ENCODE measurements around the gene LRBA. TPM values are rescaled to one million over a fixed set of nuclear protein-coding genes. Genes with fewer than 3 reads are reported as not detected.
"Not testable (repeated sequence)": the region's sequence is repeated elsewhere in the genome, so short reads cannot be mapped to it uniquely, and the experiment has no call there.

Gene LRBA
- polyA plus RNA-seq, 4 donors: 14.9 to 62.2 (median 19.6) TPM

DNA sequence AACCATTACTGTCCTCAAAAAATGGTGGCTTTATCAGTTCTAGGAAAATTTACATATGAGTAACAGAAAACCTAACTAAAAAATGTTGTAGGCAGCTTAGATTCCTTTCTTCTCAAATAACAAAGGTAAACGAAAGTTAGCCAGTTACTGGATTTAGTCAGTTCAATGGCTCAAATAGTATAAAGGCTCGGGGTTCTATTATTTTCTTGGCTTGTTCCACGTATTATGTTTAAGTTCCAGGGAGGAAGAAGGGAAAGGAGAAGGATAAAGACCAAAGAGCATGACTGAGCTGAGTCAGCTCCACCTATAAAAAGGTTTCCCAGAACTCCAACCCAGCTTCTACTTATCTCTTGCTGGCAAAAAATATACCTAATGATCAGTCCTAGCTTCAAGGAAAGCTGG is 474.1 kb downstream of the LRBA start:
- Histone ChIP-seq H3K4me1 (ENCODE audit: control insufficient read depth in 3 of 3, insufficient read depth in 2 of 3, low read depth in 1 of 3, low read length in 2 of 3) (no peaks in the 10 kb centered on the region), H3K36me3 (ENCODE audit: control insufficient read depth in 3 of 3, insufficient read depth in 2 of 3, low read depth in 1 of 3, low read length in 3 of 3) (no peaks in the 10 kb centered on the region), H3K9me3 (ENCODE audit: control insufficient read depth in 2 of 2, insufficient read depth in 1 of 2, low read depth in 1 of 2, low read length in 1 of 2) (no peaks in the 10 kb centered on the region), H3K27me3 (ENCODE audit: control insufficient read depth in 3 of 3, insufficient read depth in 3 of 3, low read length in 3 of 3) (no peaks in the 10 kb centered on the region), H3K4me3 (ENCODE audit: low read depth in 1 of 3, low read length in 3 of 3) (no peak overlapping the region), H3K27ac (ENCODE audit: low read depth in 1 of 3, low read length in 2 of 3) (peak overlapping the region in 1 of 3 donors; percentile 54)
- DNase-seq: peak; percentile 9 to 38
- WGBS, 3 donors: 83 to 96% (median 84%) methylated on average over 3 of the region's 3 CpGs
- no peak for FAIRE-seq

DNA sequence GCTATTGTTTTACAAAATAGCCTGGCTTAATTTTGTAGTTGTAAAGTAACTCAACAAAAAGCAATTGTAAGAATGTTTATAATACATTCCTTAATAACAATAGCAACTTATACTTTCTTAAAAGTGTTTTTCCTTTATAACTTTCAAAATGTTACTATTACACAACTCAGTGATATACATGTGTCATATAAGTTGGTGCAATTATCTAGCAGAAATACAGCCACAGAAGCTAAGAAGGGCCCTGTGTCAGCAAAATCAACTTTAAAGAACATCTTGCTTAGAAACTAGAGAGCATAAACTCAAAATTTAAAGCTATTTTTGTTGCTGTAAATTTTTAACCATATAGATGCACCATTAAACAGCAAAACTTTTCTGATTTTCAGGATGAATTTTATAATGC is 474.5 kb downstream of the LRBA start:
- Histone ChIP-seq H3K4me1 (ENCODE audit: control insufficient read depth in 3 of 3, insufficient read depth in 2 of 3, low read depth in 1 of 3, low read length in 2 of 3) (no peaks in the 10 kb centered on the region), H3K36me3 (ENCODE audit: control insufficient read depth in 3 of 3, insufficient read depth in 2 of 3, low read depth in 1 of 3, low read length in 3 of 3) (no peaks in the 10 kb centered on the region), H3K4me3 (ENCODE audit: low read depth in 1 of 3, low read length in 3 of 3) (no peak overlapping the region), H3K27ac (ENCODE audit: low read depth in 1 of 3, low read length in 2 of 3) (peak overlapping the region in 1 of 3 donors; percentile 54), H3K27me3 (ENCODE audit: control insufficient read depth in 3 of 3, insufficient read depth in 3 of 3, low read length in 3 of 3) (no peaks in the 10 kb centered on the region), H3K9me3 (ENCODE audit: control insufficient read depth in 2 of 2, insufficient read depth in 1 of 2, low read depth in 1 of 2, low read length in 1 of 2) (no peaks in the 10 kb centered on the region)
- DNase-seq: no peak
- no peak for FAIRE-seq

DNA sequence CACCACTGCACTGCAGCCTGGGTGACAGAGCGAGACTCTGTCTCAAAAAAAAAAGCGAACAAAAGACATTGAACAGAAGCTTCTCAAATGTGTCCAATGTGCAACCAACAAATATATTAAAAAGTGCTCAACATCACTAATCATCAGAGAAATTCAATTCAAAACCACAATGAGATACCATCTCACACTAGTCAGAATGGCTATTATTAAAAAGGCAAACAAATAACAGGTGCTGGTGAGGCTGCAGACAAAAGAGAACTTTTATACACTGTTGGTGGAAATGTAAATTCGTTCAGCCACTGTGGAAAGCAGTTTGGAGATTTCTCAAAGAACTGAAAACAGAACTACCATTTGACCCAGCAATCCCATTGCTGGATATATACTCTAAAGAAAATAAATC is 477.2 kb downstream of the LRBA start:
- H3K36me3 ChIP-seq (ENCODE audit: control insufficient read depth in 3 of 3, insufficient read depth in 2 of 3, low read depth in 1 of 3, low read length in 3 of 3); FAIRE-seq; H3K9me3 ChIP-seq (ENCODE audit: control insufficient read depth in 2 of 2, insufficient read depth in 1 of 2, low read depth in 1 of 2, low read length in 1 of 2); H3K27me3 ChIP-seq (ENCODE audit: control insufficient read depth in 3 of 3, insufficient read depth in 3 of 3, low read length in 3 of 3); H3K27ac ChIP-seq (ENCODE audit: low read depth in 1 of 3, low read length in 2 of 3); H3K4me1 ChIP-seq (ENCODE audit: control insufficient read depth in 3 of 3, insufficient read depth in 2 of 3, low read depth in 1 of 3, low read length in 2 of 3); DNase-seq; H3K4me3 ChIP-seq (ENCODE audit: low read depth in 1 of 3, low read length in 3 of 3): not testable (repeated sequence)
- 89 to 99% (median 92%) methylated on average over 3 of the region's 3 CpGs for WGBS, 3 donors

DNA sequence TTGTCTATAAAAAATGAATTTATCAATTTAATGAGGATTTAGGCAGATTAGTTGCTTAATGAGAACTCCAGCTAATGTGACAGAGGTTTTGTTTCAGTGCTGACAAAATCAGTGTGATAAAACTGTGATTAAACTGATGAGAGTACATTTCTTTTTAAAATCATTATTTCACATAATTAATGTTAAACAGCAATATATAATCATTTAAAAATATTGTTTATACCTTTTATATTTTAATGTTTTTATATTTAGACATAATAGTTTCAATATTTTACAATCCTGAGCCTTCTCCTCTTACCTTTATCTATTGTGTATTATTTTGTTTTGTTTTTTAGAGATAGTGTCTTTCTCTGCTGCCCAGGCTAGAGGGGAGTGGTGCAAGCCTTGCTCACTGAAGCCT is 480.3 kb downstream of the LRBA start:
- no peak overlapping the region for H3K27ac ChIP-seq (ENCODE audit: low read depth in 1 of 3, low read length in 2 of 3)

DNA sequence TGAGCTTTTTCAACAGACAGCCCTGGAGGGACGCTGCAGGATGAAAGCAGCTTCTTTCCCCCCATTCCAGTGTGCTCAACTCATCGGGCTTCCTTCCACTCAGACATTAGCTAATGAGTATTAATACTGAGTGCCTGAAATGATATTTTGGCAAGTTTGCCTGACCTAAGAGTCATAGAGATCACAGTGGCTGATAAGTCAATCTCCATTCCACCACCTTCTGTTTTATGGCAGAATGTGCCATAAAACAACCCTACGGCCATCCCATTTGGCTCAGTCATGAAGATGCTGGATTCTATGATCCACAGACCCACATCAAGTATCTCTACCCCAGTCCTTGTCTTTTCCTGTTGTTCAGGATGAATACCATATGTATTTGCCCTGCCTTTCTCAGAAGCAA is 481.4 kb downstream of the LRBA start:
- FAIRE-seq (no peak), DNase-seq (no peak)
- no peak overlapping the region for H3K27ac ChIP-seq (ENCODE audit: low read depth in 1 of 3, low read length in 2 of 3)
- 81 to 85% (median 83%) methylated on average over 3 of the region's 3 CpGs for whole genome bisulfite sequencing, 3 donors
- H3K36me3 ChIP-seq (ENCODE audit: control insufficient read depth in 3 of 3, insufficient read depth in 2 of 3, low read depth in 1 of 3, low read length in 3 of 3): no peaks in the 10 kb centered on the region
- H3K4me1 ChIP-seq (ENCODE audit: control insufficient read depth in 3 of 3, insufficient read depth in 2 of 3, low read depth in 1 of 3, low read length in 2 of 3): no peaks in the 10 kb centered on the region
- no peaks in the 10 kb centered on the region for H3K9me3 ChIP-seq (ENCODE audit: control insufficient read depth in 2 of 2, insufficient read depth in 1 of 2, low read depth in 1 of 2, low read length in 1 of 2)
- no peaks in the 10 kb centered on the region for H3K27me3 ChIP-seq (ENCODE audit: control insufficient read depth in 3 of 3, insufficient read depth in 3 of 3, low read length in 3 of 3)
- no peak overlapping the region for H3K4me3 ChIP-seq (ENCODE audit: low read depth in 1 of 3, low read length in 3 of 3)

More for the DNA sequence above, 480.3 kb downstream of the LRBA start:
- Histone ChIP-seq H3K9me3 (ENCODE audit: control insufficient read depth in 2 of 2, insufficient read depth in 1 of 2, low read depth in 1 of 2, low read length in 1 of 2) (no peaks in the 10 kb centered on the region), H3K4me1 (ENCODE audit: control insufficient read depth in 3 of 3, insufficient read depth in 2 of 3, low read depth in 1 of 3, low read length in 2 of 3) (no peaks in the 10 kb centered on the region), H3K4me3 (ENCODE audit: low read depth in 1 of 3, low read length in 3 of 3) (no peak overlapping the region), H3K27me3 (ENCODE audit: control insufficient read depth in 3 of 3, insufficient read depth in 3 of 3, low read length in 3 of 3) (no peaks in the 10 kb centered on the region), H3K36me3 (ENCODE audit: control insufficient read depth in 3 of 3, insufficient read depth in 2 of 3, low read depth in 1 of 3, low read length in 3 of 3) (no peaks in the 10 kb centered on the region)
- FAIRE-seq: no peak
- no peak for DNase-seq

DNA sequence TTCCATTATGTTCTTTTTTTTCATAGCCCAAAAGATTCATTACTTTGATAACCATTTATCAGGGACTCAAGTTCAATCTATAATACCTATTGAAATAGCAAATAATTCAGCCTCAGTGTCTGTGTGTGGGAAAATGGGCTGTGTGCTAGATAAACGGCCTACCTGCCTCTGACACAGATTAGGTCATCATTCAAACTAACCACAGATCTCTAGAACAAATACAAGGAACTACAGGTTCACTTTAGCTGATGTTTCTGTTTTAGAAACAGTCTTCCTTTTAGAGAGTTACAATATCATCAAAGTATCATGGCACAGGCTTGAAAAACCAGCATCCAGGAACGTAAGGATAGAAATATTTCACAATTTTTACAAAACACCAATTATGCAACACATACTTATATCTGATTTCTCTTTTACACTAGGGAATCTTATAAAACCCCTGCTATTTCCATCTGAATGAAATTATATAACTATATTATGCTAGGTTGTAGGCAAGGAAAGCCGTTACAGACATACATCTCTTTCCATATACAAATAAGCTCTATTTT is 489.7 kb downstream of the LRBA start:
- no peaks in the 10 kb centered on the region for H3K27me3 ChIP-seq (ENCODE audit: control insufficient read depth in 3 of 3, insufficient read depth in 3 of 3, low read length in 3 of 3)
- 78 to 87% (median 81%) methylated on average over 3 of the region's 3 CpGs for WGBS, 3 donors
- H3K36me3 ChIP-seq (ENCODE audit: control insufficient read depth in 3 of 3, insufficient read depth in 2 of 3, low read depth in 1 of 3, low read length in 3 of 3): peaks cover 0 to 4% (median 0%) of the 10 kb centered on the region in 3 donors
- FAIRE-seq (no peak), DNase-seq (no peak)
- no peak overlapping the region for H3K4me3 ChIP-seq (ENCODE audit: low read depth in 1 of 3, low read length in 3 of 3)
- no peaks in the 10 kb centered on the region for H3K4me1 ChIP-seq (ENCODE audit: control insufficient read depth in 3 of 3, insufficient read depth in 2 of 3, low read depth in 1 of 3, low read length in 2 of 3)
- H3K9me3 ChIP-seq (ENCODE audit: control insufficient read depth in 2 of 2, insufficient read depth in 1 of 2, low read depth in 1 of 2, low read length in 1 of 2): no peaks in the 10 kb centered on the region
- H3K27ac ChIP-seq (ENCODE audit: low read depth in 1 of 3, low read length in 2 of 3): no peak overlapping the region

DNA sequence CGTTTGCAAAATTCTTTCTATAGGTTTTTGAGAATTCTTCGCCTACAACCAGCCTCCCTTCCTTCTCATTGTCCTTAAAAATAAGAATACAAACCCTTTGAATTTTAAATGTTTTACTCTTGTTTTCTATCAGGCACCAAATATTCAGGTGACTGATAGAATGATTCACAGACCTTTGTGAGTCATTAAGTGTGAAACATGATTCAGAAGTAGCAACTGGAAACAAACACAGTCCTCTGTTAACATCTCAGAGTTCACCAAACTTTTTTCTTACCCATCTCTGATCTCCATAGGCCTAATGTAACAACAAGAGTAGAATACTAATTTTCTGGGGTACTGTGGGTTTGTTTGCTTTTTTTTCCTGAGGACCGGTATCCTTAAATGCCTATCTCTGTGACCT is 496.5 kb downstream of the LRBA start:
- peak overlapping the region in 1 of 3 donors; percentile 35 for H3K27ac ChIP-seq (ENCODE audit: low read depth in 1 of 3, low read length in 2 of 3)
- no peak for FAIRE-seq
- no peak overlapping the region for H3K4me3 ChIP-seq (ENCODE audit: low read depth in 1 of 3, low read length in 3 of 3)
- peaks cover 0 to 6% (median 0%) of the 10 kb centered on the region in 3 donors for H3K4me1 ChIP-seq (ENCODE audit: control insufficient read depth in 3 of 3, insufficient read depth in 2 of 3, low read depth in 1 of 3, low read length in 2 of 3)
- no peaks in the 10 kb centered on the region for H3K27me3 ChIP-seq (ENCODE audit: control insufficient read depth in 3 of 3, insufficient read depth in 3 of 3, low read length in 3 of 3)
- DNase-seq: peak in 1 of 2 donors; percentile 9
- 82 to 90% (median 85%) methylated on average over 3 of the region's 3 CpGs for WGBS, 3 donors
- peaks cover 0 to 4% (median 0%) of the 10 kb centered on the region in 3 donors for H3K36me3 ChIP-seq (ENCODE audit: control insufficient read depth in 3 of 3, insufficient read depth in 2 of 3, low read depth in 1 of 3, low read length in 3 of 3)
- no peaks in the 10 kb centered on the region for H3K9me3 ChIP-seq (ENCODE audit: control insufficient read depth in 2 of 2, insufficient read depth in 1 of 2, low read depth in 1 of 2, low read length in 1 of 2)

DNA sequence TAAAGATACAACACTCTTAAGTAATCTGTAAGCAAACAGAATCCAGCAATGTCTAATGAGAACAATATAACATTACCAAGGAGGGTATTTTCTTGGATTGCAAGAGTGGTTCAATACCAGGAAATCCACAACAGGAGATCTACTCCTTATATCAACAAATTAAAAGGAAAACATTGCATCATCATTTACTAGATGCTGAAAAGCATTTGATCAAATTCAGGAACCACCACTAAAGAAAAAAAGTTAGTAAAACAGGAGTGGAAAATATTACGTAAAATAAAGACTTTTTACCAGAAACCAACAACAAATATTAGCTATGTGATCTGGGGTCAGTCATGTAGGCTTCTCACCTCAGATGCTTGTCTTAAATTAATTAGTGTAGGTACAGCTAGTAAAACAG is 499.9 kb downstream of the LRBA start:
- peaks cover 0 to 3% (median 0%) of the 10 kb centered on the region in 3 donors for H3K36me3 ChIP-seq (ENCODE audit: control insufficient read depth in 3 of 3, insufficient read depth in 2 of 3, low read depth in 1 of 3, low read length in 3 of 3)
- DNase-seq: no peak
- no peaks in the 10 kb centered on the region for H3K27me3 ChIP-seq (ENCODE audit: control insufficient read depth in 3 of 3, insufficient read depth in 3 of 3, low read length in 3 of 3)
- no peak for FAIRE-seq
- H3K4me3 ChIP-seq (ENCODE audit: low read depth in 1 of 3, low read length in 3 of 3): no peak overlapping the region
- no peaks in the 10 kb centered on the region for H3K9me3 ChIP-seq (ENCODE audit: control insufficient read depth in 2 of 2, insufficient read depth in 1 of 2, low read depth in 1 of 2, low read length in 1 of 2)
- peaks cover 0 to 6% (median 0%) of the 10 kb centered on the region in 3 donors for H3K4me1 ChIP-seq (ENCODE audit: control insufficient read depth in 3 of 3, insufficient read depth in 2 of 3, low read depth in 1 of 3, low read length in 2 of 3)
- H3K27ac ChIP-seq (ENCODE audit: low read depth in 1 of 3, low read length in 2 of 3): no peak overlapping the region
- WGBS, 3 donors: 82 to 95% (median 93%) methylated on average over 1 of the region's 1 CpG

DNA sequence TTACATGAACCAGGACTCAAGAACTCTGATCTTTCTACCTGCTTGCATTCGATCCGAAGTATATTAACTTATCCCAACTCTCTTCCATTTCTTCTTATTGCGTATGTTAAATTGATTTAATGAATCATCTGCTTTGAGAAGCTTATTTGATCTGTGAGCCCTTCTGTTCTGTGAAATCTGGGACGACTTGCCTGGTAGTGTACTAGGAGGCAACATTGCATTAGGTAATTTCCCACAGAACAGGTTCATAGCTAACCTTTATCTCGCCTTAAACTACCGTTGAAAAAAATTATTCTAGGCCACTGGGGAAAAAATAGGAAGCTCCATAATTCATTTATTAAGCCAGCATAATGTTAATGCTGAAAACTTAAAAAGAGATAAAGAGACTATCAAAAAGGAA is 500.4 kb downstream of the LRBA start:
- FAIRE-seq: no peak
- 90 to 96% (median 93%) methylated on average over 6 of the region's 6 CpGs for WGBS, 3 donors
- peaks cover 0 to 3% of the 10 kb centered on the region in 2 donors for H3K9me3 ChIP-seq (ENCODE audit: control insufficient read depth in 2 of 2, insufficient read depth in 1 of 2, low read depth in 1 of 2, low read length in 1 of 2)
- no peak overlapping the region for H3K4me3 ChIP-seq (ENCODE audit: low read depth in 1 of 3, low read length in 3 of 3)
- no peak overlapping the region for H3K27ac ChIP-seq (ENCODE audit: low read depth in 1 of 3, low read length in 2 of 3)
- no peak for DNase-seq
- peaks cover 0 to 6% (median 0%) of the 10 kb centered on the region in 3 donors for H3K4me1 ChIP-seq (ENCODE audit: control insufficient read depth in 3 of 3, insufficient read depth in 2 of 3, low read depth in 1 of 3, low read length in 2 of 3)
- H3K27me3 ChIP-seq (ENCODE audit: control insufficient read depth in 3 of 3, insufficient read depth in 3 of 3, low read length in 3 of 3): no peaks in the 10 kb centered on the region
- peaks cover 0 to 3% (median 0%) of the 10 kb centered on the region in 3 donors for H3K36me3 ChIP-seq (ENCODE audit: control insufficient read depth in 3 of 3, insufficient read depth in 2 of 3, low read depth in 1 of 3, low read length in 3 of 3)
